Gastrocnemius medialis (tissue), 4 donors: ENCODE measurements around the gene ASTN2.

ENCODE experiments used
- POLR2A ChIP-seq, 2 donors: fragments of 450-650 bp; IDR thresholded peaks; one replicate each; pipeline ENCODE4 v1.6.1; 2017; ENCODE audit warnings: antibody characterized with exemption in 2 of 2, mild to moderate bottlenecking in 2 of 2, moderate library complexity in 2 of 2
- TF ChIP-seq, protein P1 (sequence below), 5 experiments: fragments of 450-650 bp in 3 of 5; fragments of 200-600 bp in 2 of 5; sonication (generic) in 2 of 5; IDR thresholded peaks in 4 of 5; conservative IDR thresholded peaks in 1 of 5; 1 replicate in 4 of 5; 2 replicates in 1 of 5; pipeline ENCODE4 v1.5.1; 2016 to 2019; ENCODE audit warnings: antibody characterized with exemption in 5 of 5, mild to moderate bottlenecking in 3 of 5, moderate library complexity in 3 of 5

DNA sequence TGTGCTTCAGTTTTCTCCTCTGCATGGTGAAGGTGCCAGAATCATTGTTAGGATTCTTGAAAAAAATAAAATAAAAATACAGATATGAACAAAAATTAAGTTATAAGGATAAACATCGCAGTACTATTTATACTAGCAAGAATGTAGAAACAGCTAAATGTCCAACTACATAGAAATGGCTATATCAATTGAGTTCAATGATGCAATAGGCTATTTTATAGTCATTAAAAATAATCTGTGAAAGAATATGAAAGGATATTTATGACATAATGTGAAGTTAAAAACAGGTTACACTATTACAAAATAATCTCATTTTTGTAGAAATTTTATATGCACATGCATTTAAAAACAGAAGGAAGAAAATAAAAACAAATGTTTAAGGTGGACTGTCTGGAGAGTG lies 926.5 kb downstream of the ASTN2 start:
- TF ChIP-seq, protein P1, sequence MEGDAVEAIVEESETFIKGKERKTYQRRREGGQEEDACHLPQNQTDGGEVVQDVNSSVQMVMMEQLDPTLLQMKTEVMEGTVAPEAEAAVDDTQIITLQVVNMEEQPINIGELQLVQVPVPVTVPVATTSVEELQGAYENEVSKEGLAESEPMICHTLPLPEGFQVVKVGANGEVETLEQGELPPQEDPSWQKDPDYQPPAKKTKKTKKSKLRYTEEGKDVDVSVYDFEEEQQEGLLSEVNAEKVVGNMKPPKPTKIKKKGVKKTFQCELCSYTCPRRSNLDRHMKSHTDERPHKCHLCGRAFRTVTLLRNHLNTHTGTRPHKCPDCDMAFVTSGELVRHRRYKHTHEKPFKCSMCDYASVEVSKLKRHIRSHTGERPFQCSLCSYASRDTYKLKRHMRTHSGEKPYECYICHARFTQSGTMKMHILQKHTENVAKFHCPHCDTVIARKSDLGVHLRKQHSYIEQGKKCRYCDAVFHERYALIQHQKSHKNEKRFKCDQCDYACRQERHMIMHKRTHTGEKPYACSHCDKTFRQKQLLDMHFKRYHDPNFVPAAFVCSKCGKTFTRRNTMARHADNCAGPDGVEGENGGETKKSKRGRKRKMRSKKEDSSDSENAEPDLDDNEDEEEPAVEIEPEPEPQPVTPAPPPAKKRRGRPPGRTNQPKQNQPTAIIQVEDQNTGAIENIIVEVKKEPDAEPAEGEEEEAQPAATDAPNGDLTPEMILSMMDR (IDR thresholded peaks at IDR 0.05 in 4 of 5, conservative IDR thresholded peaks at IDR 0.05 in 1 of 5) = no peak
- TF ChIP-seq POLR2A (IDR thresholded peaks at IDR 0.05) = no peak
